ENCODE data around the gene BCL2L1.

The BCL2L1 gene

GRCh38 chr20:31708736-31709534, 13.7 kb downstream of the BCL2L1 start:
- DNase-seq, result no peak

- DNase-seq, result no peak
Observed at GRCh38 chr20:31707994-31708735, 14.5 kb downstream of the BCL2L1 start.

GRCh38 chr20:31707258-31707615, 15.4 kb downstream of the BCL2L1 start:
- no peak for DNase-seq

DNA sequence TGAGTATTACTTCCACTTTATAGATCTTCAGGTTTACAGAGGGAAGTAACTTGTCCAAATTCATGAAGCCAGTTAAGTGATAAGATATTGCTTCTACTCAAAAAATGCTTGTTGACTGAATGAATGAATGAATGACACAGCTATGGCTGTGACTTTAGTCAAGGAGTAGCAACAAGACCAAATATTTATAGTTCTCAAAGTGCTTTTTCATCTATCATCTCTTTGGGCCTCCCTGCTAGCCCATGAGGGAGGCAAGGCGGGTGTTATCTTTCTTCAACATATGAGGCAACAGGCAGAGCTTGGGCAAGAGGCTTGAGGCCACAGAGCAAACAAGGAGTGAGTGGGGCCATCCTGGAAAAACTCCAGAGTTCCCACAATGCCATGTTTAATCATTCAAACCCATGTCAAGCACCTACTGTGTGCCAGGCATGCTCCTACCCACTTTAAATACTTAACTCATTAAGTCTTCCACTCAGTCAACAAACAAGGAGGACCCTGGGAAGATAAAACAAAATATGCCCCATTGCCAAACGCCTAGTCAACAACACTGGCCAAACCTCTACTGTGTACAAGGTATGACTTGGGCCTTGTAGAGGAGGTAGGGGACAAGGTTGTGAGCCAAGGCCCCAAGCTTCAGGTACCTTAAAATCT, 15.9 kb downstream of the BCL2L1 start:
- no peak for DNase-seq

DNA sequence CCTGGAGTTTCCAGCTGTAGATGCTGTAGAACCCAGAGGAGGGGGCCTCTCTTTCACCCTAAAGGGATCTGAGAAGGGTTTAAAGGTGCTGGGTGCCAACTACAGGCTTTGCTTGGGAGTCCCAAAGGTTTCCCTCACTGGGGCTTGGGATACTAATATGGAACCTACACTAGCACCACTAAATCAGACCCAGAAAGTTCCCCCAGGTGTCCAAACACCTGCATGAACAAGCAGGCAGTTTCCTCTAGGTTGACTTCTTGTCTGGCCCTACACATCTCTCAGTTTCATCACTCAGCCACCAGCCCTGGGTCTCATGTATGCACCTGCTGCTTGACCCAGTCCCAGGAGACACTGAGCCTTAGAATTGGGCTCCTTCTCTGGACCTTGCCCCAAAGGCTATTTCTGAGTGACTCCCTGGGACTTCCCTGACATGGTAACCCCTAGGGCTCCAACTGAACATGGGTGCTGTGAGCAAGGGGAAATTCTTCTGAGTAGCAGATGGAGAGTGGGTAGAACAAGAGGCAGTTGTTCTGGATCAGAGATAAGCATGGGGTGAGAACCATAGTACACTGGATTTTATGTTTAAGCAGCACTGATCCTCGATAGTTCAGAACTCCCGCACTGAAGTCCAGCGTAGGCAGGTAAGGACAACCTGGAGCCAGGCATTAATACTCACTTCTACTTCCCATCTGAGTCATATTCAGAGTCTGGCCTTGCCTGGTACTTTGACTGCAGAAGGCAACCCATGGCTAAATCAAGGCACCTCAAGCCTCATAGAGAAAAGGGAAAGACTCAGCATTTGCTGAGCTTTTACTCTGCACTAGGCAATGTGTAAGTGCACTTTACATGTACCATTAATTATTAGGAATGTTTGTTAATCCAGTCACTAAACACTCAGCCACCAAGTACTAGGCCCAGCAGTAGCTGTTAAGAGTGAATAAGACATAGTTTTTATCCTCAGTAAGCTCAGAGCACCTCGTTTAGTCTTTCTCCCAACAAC, 16.8 kb downstream of the BCL2L1 start:
- no peak for DNase-seq

GRCh38 chr20:31705191-31705590, 17.5 kb downstream of the BCL2L1 start:
- DNase-seq, result no peak

DNA sequence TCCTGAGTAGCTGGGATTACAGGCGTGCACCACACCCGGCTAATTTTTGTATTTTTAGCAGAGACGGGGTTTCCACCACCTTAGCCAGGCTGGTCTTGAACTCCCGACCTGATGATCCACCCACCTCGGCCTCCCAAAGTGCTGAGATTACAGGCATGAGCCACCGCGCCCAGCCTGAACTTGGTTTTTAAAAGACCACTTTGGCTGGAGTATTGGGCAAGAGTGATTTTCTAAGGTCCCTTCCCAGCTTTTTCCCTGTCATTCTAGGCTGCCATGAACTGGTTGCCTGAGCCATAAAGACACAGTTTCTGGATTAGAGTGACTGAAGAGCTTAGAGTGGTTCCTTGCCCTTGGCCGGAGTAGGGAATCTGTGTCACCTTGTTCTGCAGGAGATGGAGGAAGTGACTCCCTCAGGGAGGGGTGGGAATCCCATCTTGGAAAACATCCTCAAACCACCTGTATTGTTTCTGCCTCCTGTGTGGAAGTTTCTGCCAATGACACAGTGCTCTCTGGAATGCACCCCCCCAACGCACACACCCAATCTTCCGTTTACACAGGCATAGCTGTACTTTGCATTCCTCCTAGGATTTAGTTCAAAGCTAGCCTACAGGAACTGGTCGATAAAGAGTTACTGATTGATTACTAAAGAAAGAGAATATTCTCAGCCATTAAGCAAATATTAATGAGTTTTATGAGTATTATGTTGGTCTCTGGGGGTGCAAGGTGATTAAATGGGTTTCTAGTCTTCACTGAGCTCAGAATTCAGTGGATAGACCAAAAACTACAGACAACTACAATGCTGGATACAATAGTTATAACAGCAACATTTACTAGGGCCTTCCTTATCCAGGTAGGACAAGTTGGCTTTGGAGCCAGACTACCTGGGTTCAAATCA, 18.2 kb downstream of the BCL2L1 start:
- DNase-seq, result no peak

DNA sequence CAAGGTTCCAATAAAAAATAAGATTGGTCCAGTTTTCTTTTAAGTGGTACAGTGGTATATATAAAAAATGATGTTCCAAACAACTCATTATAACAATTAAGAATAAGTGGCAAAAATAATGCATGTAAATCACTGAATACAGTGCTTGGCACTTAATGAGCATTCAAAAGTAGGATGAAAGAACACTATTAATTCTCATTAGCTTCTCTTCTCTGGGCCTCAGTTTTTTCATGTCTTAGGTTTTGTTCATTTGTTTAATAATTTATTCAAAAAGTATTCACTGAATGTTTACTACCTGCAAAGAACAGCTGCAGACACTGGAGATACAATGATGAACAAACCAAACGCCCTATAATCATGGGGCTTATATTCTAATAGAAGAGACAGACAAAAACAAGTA, 21.1 kb downstream of the BCL2L1 start:
- DNase-seq, result no peak

DNA sequence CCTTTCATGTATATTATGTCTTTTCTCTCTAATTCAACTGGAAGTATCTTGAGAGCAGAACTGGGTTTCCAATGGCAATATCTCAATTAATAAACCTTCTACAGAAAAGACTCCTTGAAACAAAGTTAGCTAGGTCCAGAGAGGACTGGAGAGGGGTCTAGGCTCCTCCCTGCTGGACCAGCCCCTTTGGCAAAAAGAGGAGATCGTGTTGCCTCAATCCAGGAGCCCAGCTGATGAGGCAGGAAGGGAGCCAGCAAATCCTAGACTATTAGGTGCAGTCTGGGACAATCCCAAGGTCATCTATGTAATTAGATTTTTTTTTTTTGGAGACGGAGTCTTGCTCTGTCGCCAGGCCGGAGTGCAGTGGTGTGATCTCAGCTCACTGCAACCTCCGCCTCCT, 21.9 kb downstream of the BCL2L1 start:
- no peak for DNase-seq

GRCh38 chr20:31699801-31700728, 22.6 kb downstream of the BCL2L1 start:
- no peak for DNase-seq

DNA sequence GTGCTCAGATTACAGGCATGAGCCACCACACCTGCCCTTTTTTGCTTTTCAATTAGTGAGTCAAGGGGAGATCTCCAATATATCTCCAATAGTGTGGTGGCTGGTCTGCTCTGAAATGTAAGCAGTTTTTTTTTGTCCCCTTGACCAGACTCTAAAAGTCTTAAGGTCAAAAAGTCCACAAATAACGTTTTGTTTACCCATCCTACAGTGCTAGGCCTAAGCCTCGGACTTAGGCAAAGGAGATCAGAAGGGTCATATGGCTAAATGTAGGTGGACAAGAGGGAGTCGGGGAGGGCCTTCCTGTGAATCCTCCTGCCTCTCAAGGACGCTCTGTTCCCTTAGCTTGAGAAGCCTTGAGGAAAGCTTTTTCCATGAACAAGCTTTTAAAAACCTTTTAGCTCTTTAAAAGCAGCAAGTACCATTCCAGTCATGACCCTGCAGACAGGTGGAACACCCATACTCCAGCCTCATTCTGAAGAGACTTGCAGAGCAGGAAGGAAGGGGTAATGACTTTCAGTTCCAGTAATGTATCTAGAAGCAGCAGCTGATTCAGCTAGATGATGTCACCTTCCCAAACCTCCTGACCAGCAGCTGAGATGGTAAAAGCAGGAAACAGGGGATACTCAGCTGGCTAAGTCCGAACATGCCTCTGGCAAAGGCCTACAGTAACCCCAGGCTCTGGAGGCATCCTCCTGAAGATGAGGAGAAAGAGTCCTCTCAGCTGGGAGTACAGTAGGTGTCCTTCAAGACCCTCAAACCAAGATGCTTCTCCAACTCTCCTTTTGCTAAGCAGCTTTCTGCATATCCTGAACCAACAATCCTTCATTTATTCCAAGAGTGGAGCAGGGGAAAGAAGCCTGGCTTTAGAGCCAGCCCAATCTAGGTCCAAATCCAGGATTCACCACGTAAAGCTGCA, 23.6 kb downstream of the BCL2L1 start:
- DNase-seq, result no peak

DNA sequence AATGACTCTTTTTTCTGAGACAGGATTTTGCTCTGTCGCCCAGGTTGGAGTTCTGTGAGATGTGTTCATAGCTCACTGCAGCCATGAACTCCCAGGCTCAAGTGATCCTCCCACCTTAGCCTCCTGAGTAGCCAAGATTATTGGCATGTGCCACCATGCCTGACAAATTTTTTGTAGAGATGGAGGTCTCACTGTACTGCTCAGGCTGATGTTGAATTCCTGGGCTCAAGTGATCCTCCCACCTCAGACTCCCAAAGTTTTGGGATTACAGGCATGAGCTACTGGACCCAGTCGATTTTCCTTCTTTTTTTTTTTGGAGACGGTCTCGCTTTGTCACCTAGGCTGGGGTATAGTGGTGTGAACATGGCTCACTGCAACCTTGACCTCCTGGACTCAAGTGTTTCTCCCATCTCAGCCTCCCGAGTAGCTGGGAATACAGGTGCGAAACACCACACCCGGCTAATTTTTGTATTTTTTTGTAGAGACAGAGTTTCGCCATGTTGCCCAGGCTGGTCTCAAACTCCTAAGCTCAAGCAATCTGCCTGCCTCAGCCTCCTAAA, 24.3 kb downstream of the BCL2L1 start:
- no peak for DNase-seq

DNA sequence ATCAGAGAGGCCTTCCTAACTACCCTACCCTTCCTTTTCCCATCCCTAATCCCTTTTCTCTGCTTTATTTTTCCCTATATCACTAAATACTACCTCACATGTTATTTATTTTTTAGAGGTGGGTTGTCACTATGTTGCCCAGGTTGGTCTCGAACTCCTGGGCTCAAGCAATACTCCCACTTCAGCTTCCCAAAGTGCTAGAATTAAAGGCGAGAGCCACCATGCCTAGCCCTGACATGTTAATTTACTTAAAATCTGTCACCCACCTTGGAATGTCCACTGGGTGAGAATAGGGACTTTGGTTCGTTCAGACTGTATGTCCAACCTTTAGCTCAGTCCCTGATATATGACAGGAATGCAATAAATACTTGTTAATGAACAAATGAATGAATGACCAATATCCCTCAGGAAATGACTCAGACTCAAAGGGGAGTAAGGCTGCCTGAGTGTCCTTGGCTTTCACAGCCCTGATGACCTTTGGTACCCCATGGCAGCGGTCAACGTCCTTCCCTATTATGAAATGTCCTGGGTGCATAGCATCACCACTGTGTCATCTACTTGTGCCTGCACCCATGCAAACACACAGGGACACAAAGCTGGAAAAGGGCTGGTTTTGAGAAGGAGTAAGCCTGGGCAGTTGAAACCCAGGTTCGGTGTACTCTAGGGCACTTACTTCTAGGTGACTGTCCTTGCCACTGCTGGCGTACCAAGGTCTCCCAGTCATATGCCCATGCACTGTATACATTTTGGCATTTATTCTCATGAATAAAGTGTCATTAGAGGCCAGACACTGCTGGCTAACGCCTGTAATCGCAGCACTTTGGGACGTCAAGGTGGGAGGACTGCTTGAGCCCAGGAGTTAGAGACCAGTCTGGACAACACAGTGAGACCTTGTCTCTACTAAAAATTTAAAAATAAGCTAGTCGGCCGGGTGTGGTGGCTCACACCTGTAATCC, 26.5 kb downstream of the BCL2L1 start:
- DNase-seq, result no peak

- no peak for DNase-seq
Observed at GRCh38 chr20:31694842-31695593, 27.6 kb downstream of the BCL2L1 start.

DNA sequence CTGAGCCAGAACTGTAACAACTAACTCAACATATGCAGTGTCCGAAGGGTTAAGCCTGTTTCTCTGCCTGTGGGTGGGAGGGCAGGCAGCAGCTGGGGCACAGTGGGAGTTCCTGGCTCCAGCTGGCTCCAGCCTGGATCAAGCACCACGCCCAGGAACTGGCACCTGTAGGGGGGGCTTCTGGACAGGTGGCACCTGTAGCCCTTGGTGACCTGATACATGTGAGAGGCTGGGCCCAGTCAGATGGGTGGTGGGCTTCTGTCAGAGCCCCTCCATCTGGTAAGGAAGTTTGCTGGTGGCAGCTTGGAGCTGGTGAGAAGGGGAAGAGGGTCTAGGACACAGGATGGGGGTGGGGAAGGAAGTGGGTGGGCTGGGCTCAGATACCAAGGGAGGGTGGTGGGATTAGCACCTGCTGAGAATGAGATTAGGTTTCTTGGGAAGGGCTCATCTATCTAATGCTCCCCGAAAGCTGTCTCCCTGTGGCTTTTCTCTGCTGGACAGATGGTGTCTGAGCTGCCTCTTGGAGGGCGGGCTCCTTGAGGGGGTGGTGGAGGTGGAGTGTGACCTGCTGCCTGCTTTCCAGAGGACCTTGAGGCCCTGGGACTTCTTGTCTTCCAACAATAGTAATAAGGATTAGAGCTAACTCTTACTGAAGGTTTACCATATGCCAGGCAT, 28.5 kb downstream of the BCL2L1 start:
- DNase-seq, result no peak

- no peak for DNase-seq
Observed at GRCh38 chr20:31693402-31693801, 29.3 kb downstream of the BCL2L1 start.

Measured in activated CD4-positive, alpha-beta T cell treated with anti-CD3 and anti-CD28 coated beads for 4 hours (primary cell).